GM23248 (cell line): ENCODE results near the gene GOLGA6L24. TPM values are rescaled to one million over a fixed set of nuclear protein-coding genes. Genes with fewer than 3 reads are reported as not detected.

Source experiments
- polyA plus RNA-seq: library from polyadenylated mRNA; unstranded; fragments of >200 nt; fragmentation: Nextera tagmentation; extraction: Ambion mirVana; gene quantifications from 2 replicates; pipeline ENCODE4 v1.2.1, GENCODE V29; 2016
- small RNA-seq: library from RNA; depleted of rRNA; stranded (forward); fragments of <200 nt; gene quantifications from one replicate; pipeline ENCODE3, GENCODE V24; 2014; ENCODE audit warnings: low read depth, low replicate concordance
- total RNA-seq: library from RNA; depleted of rRNA; stranded (reverse); fragments of >200 nt; shearing (Covaris generic); gene quantifications from 2 replicates; pipeline ENCODE4 v1.2.3, GENCODE V29; 2014; rRNA removed

GOLGA6L24 gene
- total and polyA plus RNA-seq, 2 experiments from 2014 or later = not detected

Small RNA genes lying within 50 kb of the gene (small RNA-seq; reads per million reads assigned to genes)
- gene AC091304.5 (not detected), gene RN7SL238P (not detected)

Other genes starting within 250 kb of the GOLGA6L24 start
- gene HERC2, start 35.9 kb downstream of the GOLGA6L24 start, total RNA-seq = 30.0 and 36.6 TPM in 2 replicates
- 25.6 and 28.7 TPM in 2 replicates for gene HERC2, start 35.9 kb downstream of the GOLGA6L24 start, polyA plus RNA-seq
- not detected in 2 replicates for gene GOLGA8F, start 20.6 kb upstream of the GOLGA6L24 start, total RNA-seq
- gene GOLGA8F, start 20.6 kb upstream of the GOLGA6L24 start, polyA plus RNA-seq = 0.04 and 0.28 TPM in 2 replicates
- under 0.01 TPM in 1 of 2 replicates, not detected in the other for gene GOLGA8G, start 174.9 kb upstream of the GOLGA6L24 start, total RNA-seq
- gene GOLGA8G, start 174.9 kb upstream of the GOLGA6L24 start, polyA plus RNA-seq = not detected in 2 replicates
- not detected in 2 replicates for gene GOLGA6L25, start 195.5 kb upstream of the GOLGA6L24 start, total RNA-seq
- not detected in 2 replicates for gene GOLGA6L25, start 195.5 kb upstream of the GOLGA6L24 start, polyA plus RNA-seq